ENCODE measurements around the gene DTX4. TPM values are rescaled to one million over a fixed set of nuclear protein-coding genes. Genes with fewer than 3 reads are reported as not detected.

Gene DTX4
- total RNA-seq, 1 donor from 2014 or later, result 24.2 TPM

- H3K27me3 Mint-ChIP-seq, result no peaks in the 10 kb centered on the region
- H3K27ac Mint-ChIP-seq, result no peak overlapping the region
- peaks cover 30% of the 10 kb centered on the region for H3K4me1 Mint-ChIP-seq
- CTCF ChIA-PET, result interaction anchor here (1.5 kb wide), 1 partner anchor 10 kb away, joined by 4 read pairs; no protein-coding TSS in a partner anchor
- no peaks in the 10 kb centered on the region for H3K36me3 Mint-ChIP-seq (ENCODE audit: low read depth)
- ATAC-seq (ENCODE audit: low read depth), result no peak
- H3K4me3 Mint-ChIP-seq, result no peak overlapping the region
- intact Hi-C loops (cut with micrococcal nuclease), result no loop called here
- TF ChIP-seq, protein P1, sequence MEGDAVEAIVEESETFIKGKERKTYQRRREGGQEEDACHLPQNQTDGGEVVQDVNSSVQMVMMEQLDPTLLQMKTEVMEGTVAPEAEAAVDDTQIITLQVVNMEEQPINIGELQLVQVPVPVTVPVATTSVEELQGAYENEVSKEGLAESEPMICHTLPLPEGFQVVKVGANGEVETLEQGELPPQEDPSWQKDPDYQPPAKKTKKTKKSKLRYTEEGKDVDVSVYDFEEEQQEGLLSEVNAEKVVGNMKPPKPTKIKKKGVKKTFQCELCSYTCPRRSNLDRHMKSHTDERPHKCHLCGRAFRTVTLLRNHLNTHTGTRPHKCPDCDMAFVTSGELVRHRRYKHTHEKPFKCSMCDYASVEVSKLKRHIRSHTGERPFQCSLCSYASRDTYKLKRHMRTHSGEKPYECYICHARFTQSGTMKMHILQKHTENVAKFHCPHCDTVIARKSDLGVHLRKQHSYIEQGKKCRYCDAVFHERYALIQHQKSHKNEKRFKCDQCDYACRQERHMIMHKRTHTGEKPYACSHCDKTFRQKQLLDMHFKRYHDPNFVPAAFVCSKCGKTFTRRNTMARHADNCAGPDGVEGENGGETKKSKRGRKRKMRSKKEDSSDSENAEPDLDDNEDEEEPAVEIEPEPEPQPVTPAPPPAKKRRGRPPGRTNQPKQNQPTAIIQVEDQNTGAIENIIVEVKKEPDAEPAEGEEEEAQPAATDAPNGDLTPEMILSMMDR (IDR thresholded peaks at IDR 0.05), result no peak
- no peak for DNase-seq
- H3K9me3 Mint-ChIP-seq, result no peaks in the 10 kb centered on the region
- POLR2A ChIA-PET, result no interaction called here
These were observed 82.4 kb downstream of the DTX4 start for GRCh38 chr11:59254286-59254685.

DNA sequence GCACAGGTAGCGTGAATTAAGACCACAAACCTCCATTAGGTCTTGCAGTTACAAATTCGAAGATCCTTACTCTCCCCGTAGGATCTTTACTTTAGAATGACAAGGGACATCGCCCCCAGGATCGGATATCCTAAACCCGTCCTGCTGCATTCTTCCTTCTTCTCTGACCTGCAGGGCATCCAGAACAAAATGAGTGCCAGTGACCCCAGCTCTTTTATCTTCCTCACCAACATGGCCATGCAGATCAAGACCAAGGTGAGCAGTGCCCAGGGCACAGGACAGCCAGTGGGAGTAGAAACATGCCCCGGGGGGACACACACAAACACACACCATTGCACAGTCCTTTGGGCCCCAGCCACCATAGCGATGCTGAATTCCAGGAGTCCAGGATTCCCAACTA, 83.3 kb downstream of the DTX4 start:
- Mint-ChIP-seq H3K9me3 (no peaks in the 10 kb centered on the region), H3K27me3 (no peaks in the 10 kb centered on the region), H3K4me1 (peaks cover 40% of the 10 kb centered on the region), H3K36me3 (ENCODE audit: low read depth) (no peaks in the 10 kb centered on the region), H3K4me3 (no peak overlapping the region), H3K27ac (no peak overlapping the region)
- POLR2A ChIA-PET, result interaction anchor here (0.5 to 1.1 kb wide), 2 partner anchors 82 to 345 kb away, joined by 3 to 4 read pairs; no protein-coding TSS in a partner anchor
- CTCF ChIA-PET, result no interaction called here
- DNase-seq (no peak), ATAC-seq (ENCODE audit: low read depth) (no peak)
- TF ChIP-seq, protein P1 (IDR thresholded peaks at IDR 0.05), result no peak
- intact Hi-C loops (cut with micrococcal nuclease), result no loop called here

Other genes starting within 250 kb of the DTX4 start
- not detected in 2 replicates for gene GLYATL1, start 232.6 kb upstream of the DTX4 start, total RNA-seq
- gene GLYATL1B, start 85.8 kb upstream of the DTX4 start, total RNA-seq, result not detected in 2 replicates
- gene FAM111B, start 64.9 kb upstream of the DTX4 start, total RNA-seq, result 48.0 and 49.1 TPM in 2 replicates
- 51.5 and 64.3 TPM in 2 replicates for gene FAM111A, start 29.3 kb upstream of the DTX4 start, total RNA-seq
- gene MPEG1, start 40.8 kb downstream of the DTX4 start, total RNA-seq, result 145 and 154 TPM in 2 replicates
- gene OR5AN1, start 186.8 kb downstream of the DTX4 start, total RNA-seq, result not detected in 2 replicates